ENCODE data around the gene SLC8A3.

- TF ChIP-seq YY1 (IDR thresholded peaks at IDR 0.05; ENCODE audit: insufficient read depth, insufficient read length) (no peak), ZNF274 (IDR thresholded peaks at IDR 0.05; ENCODE audit: low read depth, low read length) (no peak), SUZ12 (IDR thresholded peaks at IDR 0.05; ENCODE audit: extremely low read depth, insufficient read depth, insufficient read length) (no peak)
Observed at GRCh38 chr14:70162358-70162757, 26.4 kb downstream of the SLC8A3 start.
